Left cardiac atrium (tissue), 4 donors: Measurements from ENCODE around the gene MACROD2. TPM values are rescaled to one million over a fixed set of nuclear protein-coding genes. Genes with fewer than 3 reads are reported as not detected.
A peak's percentile ranks its signal among the peaks of the same experiment; 100 is the strongest.

Experiments used
- ATAC-seq, 2 donors: fragments of 200-7000 bp; cut with Tn5 transposase; one replicate each; pipeline ENCODE4 v1.9.1; 2020; ENCODE audit warnings: mild to moderate bottlenecking in 2 of 2, moderate library complexity in 2 of 2
- DNase-seq: peaks from one replicate; pipeline ENCODE4 v3.0.0-alpha.2; 2020
- intact Hi-C, 2 donors: fragments of 100-400 bp; cut with DNase I; formaldehyde crosslinking; loops; one replicate each; pipeline versions ENCODE4 v1.14.1 to v1.15.1; 2022 to 2023
- total RNA-seq, 2 donors: library from RNA; stranded (reverse); fragmentation: NEBNext Ultra II Directional; extraction: Animal tissue kit (Norgen Biotek cat#: 25700); gene quantifications; one replicate each; pipeline ENCODE4 v1.2.1, GENCODE V29; 2021
- donor health status: DM: no; HTN: yes; CAD: no.
- donor health status: DM: no; HTN: yes; CAD: no; lungs with severe emphysema.
- donor health status: DM: yes; HTN: yes; CAD: no.
- donor health status: Dilated cardiomyopathy.

The MACROD2 gene
- total RNA-seq, 2 donors from 2014 or later: 1.3 to 2.6 TPM

DNA sequence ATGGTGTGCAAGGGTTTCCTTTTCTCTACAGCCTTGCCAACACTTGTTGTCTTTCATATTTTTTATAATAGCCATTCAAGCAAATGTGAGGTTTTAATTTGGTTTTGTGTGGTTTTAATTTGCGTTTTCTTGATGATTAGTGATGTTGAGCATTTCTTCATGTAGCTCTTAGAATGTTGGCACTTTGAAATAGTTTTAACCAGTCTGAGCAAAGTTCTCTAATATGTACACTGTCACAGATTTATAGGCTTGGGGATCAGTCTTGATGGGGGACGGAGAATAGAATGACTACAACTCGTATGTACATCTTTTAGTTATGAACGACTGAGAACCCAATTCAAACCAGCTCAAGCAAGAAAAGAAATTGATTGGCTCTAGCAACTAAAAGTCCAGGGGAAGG, 1574.8 kb downstream of the MACROD2 start:
- intact Hi-C loops: no loop called here
- ATAC-seq (no peak), DNase-seq (no peak)

DNA sequence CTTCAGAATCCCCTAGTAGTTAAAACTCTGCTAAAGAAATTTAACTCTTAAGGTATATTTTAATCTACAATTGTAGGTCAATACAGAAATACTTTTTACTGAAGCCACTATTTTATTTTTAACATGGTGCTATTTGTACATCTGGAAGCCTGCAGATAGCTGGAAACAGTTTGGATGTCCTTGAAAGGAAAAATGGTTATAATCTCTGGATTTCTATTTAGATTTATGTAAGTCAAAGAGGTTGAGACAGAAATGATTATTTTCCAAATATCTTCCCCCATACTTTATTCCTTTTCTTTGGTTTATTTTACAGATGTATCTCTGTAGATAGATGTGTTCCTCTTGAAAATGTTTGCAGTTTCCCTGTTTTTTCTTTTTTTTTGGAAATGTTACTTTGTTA, 1575.7 kb downstream of the MACROD2 start:
- intact Hi-C loops: no loop called here
- ATAC-seq: no peak
- no peak for DNase-seq

DNA sequence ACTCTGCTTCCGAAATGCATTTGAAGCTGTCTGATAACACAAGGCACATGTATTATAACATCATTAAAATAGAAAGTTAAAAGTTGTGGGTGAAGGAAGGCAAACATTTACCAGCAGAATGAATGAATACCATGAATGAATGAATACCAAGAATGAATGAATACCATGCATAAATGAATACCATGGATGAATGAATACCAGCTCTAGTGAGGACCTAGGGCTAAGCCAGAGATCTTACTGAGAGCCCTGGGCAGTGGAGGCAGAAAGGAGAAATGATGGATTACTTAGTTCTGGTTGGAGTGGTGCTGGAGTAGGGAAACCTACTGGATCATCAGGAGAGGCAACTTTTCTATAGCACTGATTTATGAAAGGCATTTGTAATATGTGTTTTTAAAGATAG, 1579.9 kb downstream of the MACROD2 start:
- ATAC-seq (no peak), DNase-seq (no peak)
- intact Hi-C loops: no loop called here

DNA sequence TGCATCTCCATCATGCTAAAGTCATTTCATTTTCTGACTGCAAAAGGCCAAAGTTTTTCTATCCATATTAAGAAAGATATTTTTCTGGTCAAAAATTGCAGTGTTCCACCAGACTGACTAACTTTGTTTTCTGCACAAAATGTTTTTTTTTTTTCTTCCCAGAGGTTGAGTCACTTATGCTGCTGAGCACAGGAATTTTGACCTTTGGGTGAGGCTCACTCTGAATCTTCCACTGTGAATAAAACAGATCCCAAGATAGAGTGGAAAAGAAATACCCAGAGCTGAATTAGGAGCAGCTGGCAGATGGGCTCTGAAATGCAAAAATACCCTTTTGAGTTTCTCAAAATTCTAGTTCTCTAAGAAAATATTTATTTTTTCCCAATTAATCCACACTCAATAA, 1581.1 kb downstream of the MACROD2 start:
- intact Hi-C loops: no loop called here
- no peak for ATAC-seq
- no peak for DNase-seq

DNA sequence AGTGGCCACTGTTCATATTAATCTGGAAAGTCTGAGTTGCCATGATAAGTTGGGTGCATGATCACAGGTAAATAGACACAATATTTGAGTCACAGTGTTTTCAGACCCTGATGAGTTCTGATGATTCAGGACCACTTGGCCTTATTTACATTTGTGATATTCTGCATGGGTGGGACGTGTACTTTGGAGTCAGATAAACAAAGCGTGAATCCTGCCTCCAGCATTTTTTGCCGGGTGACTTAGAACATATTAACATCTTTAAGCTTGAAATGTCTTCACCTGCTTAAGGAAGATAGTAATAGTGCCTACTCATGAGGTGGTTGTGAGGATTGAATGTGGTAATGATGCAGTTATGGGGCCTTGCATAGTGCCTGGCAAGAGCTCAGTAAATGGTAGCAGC, 1582.8 kb downstream of the MACROD2 start:
- DNase-seq (no peak), ATAC-seq (no peak)
- intact Hi-C loops: no loop called here

DNA sequence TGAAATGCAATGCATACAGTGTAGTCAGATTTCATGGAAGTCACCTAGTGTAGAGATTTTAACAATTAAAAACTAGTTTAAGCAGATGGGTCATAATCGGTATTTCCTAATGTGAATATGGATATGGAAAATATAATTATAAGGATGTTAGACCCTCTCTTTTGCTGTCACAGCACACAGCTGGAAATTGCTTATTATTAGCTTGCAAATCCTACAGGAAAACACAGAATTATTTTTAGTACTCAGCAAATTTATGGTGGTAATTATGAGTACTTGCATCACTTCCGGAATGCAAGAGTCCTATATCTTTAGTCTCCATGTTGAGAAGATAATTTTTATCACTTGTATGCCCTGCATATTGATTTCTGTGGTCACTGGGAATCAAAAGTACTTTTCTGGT, 1584.4 kb downstream of the MACROD2 start:
- ATAC-seq (no peak), DNase-seq (no peak)
- intact Hi-C loops: no loop called here

DNA sequence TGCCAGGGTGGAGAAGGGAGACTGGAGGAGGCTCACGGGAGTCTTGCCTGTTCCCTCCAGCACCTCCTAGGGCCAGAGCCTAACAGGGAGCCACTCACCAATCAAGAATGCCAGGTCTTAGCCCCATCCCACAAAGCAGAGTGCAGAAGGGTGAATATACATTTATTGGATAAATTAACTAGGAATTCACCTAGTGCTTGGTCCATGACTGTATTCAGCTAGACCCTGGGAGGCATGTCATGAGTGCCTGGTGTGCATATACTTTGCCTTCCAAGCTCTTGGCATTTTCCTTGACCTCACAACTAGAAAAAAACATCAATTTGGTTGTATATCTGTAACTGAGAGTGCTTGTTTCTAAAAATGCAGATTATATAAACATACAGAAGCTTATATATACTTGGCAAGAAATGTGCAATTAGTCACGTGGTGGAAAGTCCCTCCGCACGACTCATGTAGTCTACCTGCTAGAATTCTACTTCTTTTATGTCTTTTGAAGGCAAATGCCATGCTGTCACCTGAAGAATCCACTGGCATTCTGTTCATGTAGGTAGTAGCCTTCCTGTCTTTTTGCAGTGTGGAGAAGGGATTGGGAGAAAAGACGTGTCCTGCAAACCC, 1586.9 kb downstream of the MACROD2 start:
- intact Hi-C loops: no loop called here
- DNase-seq: no peak
- ATAC-seq: no peak

DNA sequence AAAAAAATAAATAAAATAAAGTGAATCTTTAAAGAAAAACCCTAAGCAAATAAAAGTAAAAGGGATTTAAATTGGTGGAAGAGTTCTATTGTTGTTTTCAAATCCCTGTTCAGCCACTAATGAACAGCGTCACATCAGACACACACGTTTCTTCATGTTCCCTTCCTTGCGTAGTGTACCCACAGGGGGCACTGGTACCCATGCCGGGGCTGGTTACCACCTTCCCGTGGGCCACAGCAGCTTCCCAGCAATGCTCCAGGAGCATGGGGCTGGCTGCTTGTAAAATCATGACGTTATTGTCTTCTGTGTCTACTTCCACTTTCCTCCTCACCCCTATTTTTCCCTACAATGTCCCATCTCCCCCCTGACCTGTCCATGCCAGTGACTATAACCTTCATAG, 1589.2 kb downstream of the MACROD2 start:
- no peak for DNase-seq
- intact Hi-C loops: no loop called here

DNA sequence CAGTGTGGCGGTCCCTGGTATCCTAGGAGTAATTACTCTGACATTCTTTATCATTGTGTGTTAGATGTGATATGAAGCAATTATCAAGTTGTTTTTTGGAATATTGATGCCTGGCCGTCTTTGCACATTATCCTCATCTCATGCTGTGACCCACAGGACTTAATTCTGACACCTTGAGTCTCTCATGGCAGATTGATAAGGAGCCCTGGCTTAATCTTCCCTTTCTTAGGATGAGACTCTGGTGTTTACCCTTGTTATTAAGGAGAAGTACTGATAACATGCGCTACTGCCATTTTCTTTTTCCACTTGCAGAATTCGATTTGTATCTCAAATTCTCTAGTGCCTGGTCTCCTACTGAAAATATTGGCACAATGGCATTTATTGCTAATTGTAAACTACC, 1597.8 kb downstream of the MACROD2 start:
- no peak for DNase-seq
- ATAC-seq: no peak
- intact Hi-C loops: no loop called here

More for the DNA sequence above, 1589.2 kb downstream of the MACROD2 start:
- ATAC-seq: no peak

DNA sequence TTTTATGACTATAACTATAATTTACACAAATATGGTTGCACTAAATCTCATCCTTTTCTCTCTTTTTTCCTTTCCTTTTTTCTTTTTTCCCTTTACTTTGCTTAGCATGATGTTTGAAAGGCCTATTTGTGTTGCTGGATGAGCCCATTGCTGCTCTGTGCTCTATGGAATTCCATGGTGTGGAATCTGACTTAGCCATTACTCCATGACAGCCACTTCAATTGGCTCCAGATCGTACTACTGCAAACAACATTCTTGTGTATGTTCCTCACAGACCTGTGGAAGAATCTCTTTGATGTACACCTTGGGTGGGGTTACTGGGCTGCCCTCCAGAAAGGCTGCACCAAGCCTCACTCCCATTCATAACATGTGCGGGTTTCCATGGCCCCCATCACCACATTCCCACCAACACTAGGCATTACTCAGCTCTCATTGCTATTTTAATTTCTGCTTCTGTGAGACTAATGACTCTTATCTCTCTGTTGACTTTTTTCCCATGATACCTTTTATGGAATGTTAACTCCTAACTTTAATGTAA, 1598.9 kb downstream of the MACROD2 start:
- ATAC-seq (peak in 1 of 2 donors; percentile 47), DNase-seq (no peak)
- intact Hi-C loops: no loop called here

DNA sequence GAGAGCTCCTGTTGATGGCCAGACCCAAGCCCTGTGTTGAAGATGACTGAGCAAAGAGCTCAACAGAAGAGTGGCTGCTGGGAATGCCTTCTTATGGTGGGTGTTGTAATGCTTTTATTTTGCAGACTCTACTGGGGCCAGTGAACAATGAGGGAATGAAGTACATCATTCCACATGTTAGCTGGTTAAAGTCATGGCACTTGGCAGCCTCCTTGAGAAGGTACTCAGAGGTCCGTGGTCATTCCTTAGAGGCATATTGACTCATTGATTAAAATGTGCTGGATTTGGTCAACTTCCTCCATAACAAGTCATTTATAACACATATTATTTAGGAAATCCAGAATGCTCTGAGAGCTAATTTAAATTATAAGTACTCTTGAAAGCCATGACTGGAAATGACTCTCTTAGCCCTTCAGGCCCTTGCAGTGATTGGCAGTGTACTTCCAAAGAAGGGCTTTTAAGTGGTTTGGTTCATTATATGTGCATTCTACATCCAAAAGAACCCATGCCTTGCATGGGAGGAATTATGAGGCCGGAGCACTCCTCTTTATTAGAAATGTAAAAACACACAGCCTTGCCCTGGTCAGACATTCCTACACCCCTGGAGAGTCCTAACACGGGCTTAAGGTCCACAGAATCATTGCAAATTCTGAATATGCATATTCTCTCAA, 1601.0 kb downstream of the MACROD2 start:
- intact Hi-C loops: no loop called here
- ATAC-seq: no peak
- no peak for DNase-seq

DNA sequence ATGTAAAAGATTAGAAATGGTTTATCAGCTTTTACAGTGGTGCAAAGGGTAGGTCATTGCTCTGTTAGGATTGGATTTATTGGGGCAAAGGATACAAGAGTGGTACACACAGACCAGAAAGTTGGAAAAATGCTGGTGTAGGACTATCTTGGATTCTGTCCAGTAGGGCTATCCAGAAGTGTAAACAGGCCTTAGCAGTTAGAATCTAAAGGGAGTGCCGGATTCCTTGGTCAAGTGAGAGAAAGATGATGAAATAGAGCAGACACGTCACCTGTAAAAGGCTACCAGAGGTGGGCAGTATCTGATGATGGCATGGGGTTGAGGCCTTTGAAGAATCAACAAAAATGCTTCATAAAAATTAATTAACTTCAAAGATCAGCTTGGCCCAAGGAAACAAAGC, 1602.0 kb downstream of the MACROD2 start:
- ATAC-seq (peak in 1 of 2 donors; percentile 65), DNase-seq (no peak)
- intact Hi-C loops: no loop called here

DNA sequence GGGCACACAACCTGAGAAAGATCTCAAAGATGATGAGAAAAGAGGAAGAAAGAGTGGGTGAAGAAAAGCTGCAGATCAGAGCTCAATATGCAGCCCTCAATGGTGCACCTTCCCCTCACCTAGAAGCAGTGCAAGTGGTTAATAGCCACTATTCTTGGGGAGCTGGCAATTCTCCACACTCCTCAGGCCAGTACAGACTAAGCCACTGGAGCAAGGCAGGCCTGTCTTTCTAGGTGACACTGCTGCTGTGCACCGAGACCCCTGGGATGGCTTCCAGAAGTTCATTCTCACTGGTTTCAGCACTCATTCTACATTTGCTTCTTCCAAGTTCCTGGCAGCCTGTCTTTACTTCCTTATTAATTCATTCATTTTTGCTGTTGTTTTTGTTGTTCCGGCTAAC, 1604.6 kb downstream of the MACROD2 start:
- no peak for DNase-seq
- intact Hi-C loops: no loop called here
- ATAC-seq: no peak

DNA sequence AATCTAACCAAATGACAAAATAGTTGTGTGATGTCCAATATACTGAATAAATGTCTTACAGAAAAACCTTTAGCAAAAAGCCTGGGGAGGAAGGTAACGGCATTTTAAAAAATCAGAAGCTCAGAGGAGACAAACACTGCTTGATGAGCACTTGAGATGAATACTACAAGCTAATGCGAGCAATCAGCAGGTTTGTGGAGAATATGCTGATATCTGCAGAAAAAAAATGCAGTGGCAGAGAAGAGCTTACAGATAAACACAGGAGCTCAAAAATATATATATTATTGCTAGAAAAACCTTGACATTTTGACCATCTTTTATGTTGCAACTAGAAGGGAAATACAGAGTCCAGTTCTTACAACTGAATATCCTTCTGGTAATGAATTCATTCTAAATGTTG, 1605.2 kb downstream of the MACROD2 start:
- intact Hi-C loops: no loop called here
- ATAC-seq: no peak
- DNase-seq: no peak

DNA sequence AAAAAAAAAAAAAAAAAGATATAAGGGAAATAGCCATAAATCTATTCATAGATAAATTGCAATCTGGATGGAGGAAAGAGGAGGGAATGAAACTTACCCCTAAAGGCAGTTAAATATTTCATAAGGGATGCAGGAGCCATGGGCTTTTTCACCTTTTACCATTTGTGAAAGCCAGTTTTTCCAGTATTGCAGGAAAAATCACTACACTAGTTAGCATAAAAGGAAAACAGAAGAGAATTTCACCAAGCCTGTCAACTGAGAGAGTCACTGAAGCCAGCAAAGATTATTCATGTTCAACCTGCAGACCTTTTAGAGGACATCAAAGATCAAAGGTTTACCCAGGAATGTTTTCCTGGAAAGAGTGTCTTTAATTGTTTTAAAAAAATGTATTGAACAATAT, 1608.2 kb downstream of the MACROD2 start:
- intact Hi-C loops: no loop called here
- ATAC-seq (no peak), DNase-seq (no peak)

DNA sequence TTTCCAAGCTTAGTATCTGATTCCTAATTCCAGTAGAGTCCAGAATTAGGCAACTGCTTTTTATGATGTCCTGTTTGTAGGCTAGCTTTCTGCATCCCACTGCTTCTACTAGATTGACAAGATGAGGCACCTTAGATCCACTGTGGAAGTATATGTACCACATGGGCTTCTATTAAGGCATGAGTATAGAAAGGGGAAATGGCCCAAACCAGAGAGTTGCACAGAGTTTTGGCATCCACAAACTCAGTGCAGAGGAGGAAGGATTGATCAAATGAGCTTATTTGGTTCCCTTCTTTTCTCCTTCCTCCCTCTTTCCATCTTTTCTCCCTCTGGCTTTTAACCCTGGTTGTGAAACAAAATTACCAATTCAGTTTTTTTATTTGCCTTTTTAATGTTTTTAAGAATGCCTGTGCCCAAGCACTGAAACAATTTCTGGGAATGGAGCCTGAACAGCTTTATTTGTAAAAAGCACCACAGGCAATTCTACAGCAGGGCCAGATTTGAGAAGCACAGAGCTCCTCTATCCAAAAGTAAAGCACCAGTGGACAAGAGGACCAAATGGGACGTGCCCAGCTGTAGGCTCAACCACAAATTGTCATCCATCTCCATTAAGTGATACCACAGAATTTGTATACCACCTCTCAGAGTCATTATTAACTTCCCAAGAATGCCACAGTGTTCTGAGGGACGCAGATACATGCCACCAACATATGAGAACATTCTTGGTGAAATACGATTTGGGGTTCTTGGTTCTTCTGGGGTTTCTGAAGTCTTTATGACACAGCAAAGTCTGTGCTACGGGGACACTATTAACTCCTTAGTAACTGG, 1608.9 kb downstream of the MACROD2 start:
- intact Hi-C loops: no loop called here
- no peak for ATAC-seq
- DNase-seq: no peak

DNA sequence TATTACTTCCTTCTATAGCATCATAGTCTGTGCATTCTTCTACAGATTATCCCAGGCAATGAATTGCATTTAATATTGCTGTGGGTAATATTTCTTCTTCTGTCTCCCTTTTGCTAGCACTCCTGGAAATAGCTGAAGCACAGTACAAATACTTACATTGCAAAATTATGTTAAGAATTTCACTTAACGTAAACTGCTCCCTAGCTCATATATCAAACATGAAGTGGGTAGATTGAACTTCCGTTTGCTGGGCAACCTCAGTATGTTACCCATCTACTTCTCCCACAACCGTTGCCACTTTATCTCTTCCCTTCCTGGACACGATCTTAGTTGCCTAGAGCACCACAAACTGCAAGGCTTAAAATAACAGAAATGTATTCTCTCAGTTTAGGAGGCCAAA, 1614.6 kb downstream of the MACROD2 start:
- intact Hi-C loops: no loop called here
- no peak for ATAC-seq

DNA sequence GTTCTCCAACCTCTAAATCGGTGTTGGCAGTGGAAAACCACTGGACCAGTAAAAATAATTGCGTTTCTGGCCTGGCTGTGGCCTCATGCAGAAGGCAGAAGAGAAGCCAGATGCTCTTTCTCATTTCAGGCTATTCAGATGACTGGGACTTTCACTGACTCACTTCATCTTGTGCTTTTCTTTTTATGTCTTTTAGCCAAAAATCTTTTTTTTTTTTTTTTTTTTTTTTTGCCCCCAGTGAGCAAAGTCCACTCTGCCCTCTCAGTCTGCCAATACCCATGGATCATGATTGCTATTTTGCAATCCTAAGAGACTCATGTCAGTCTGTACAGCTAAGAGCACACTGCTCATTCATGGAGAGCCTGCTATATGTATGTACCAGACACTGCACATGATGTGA, 1615.5 kb downstream of the MACROD2 start:
- ATAC-seq (no peak), DNase-seq (no peak)
- intact Hi-C loops: no loop called here

More for the DNA sequence above, 1614.6 kb downstream of the MACROD2 start:
- no peak for DNase-seq

DNA sequence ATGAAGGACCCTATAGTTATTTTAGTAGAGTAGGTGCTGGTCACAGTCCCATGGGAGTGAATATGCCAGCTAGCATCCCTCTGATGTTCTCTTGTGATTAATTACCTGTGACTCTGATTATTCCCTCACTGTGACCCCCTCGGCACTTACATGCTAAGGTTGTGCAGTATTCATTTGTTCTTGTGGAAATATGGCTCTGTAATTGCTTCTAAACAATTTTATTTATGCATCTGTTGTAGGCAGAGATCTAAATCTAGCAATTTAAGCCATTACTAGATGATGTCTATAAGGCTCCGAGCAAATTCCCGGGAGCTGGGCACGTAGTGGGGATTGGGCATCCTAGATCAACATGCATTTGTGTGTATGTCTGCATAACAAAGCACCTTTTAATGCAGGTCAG, 1616.2 kb downstream of the MACROD2 start:
- no peak for DNase-seq
- intact Hi-C loops: no loop called here
- no peak for ATAC-seq

DNA sequence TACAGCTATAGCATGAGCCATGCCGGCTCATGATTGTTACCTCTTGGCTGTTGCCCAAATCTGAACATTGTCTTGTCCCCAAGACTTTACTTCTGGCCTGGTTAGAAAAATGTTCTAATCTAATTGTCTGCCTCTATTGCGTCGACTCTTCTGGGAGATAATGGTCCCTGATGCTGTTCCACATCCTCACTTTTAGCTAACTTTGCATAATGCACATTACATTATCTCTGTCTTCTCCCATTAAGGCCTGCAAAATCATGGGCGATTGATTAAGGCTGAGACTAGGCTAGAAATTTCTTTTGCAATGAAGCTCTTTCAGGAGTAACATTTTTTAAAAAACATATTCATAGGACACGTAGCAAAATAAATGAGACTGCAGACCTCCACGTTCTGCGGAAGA, 1616.9 kb downstream of the MACROD2 start:
- no peak for ATAC-seq

More for the DNA sequence above, 1616.9 kb downstream of the MACROD2 start:
- DNase-seq: no peak
- intact Hi-C loops: no loop called here
